CD8-positive, alpha-beta memory T cell (primary cell): ENCODE measurements around the gene THNSL1. TPM values are rescaled to one million over a fixed set of nuclear protein-coding genes. Genes with fewer than 3 reads are reported as not detected.

Experiments
- CTCF ChIA-PET: fragments of 350-600 bp; sonication (Branson Sonifier 250); formaldehyde crosslinking; loops from one replicate; lab custom pipeline; 2021; ENCODE audit warnings: antibody characterized with exemption; lab: Charles Lee
- POLR2A ChIA-PET: fragments of 350-600 bp; sonication (Branson Sonifier 250); formaldehyde crosslinking; loops from one replicate; lab custom pipeline; 2021; ENCODE audit warnings: antibody characterized with exemption; lab: Charles Lee
- DNase-seq, 5 donors: peaks; one replicate each; pipeline versions ENCODE4 v3.0.0 to v3.0.0-alpha.2; 2020 to 2022; ENCODE audit warnings: mixed read lengths in 1 of 5
- H3K27ac ChIP-seq: one replicate; pipeline ENCODE4 v1.7.0; 2013; ENCODE audit warnings: low read depth, mild to moderate bottlenecking, low read length, moderate library complexity
- H3K27me3 ChIP-seq: 2 replicates; pipeline ENCODE4 v1.7.0; 2013; ENCODE audit warnings: low read length, mild to moderate bottlenecking; ENCODE audit not compliant: insufficient read depth, poor library complexity, severe bottlenecking
- H3K36me3 ChIP-seq: 2 replicates; pipeline ENCODE4 v1.7.0; 2013; ENCODE audit warnings: mild to moderate bottlenecking, low read length, moderate library complexity; ENCODE audit not compliant: insufficient read depth
- H3K4me1 ChIP-seq: 2 replicates; pipeline ENCODE4 v1.7.0; 2013; ENCODE audit warnings: mild to moderate bottlenecking, low read length, moderate library complexity; ENCODE audit not compliant: insufficient read depth
- H3K4me3 ChIP-seq: 2 replicates; pipeline ENCODE4 v1.7.0; 2013; ENCODE audit warnings: mild to moderate bottlenecking, low read length
- H3K9me3 ChIP-seq: 2 replicates; pipeline ENCODE4 v1.7.0; 2013; ENCODE audit warnings: mild to moderate bottlenecking, low read length
- H3K27ac Mint-ChIP-seq, 8 donors: one replicate each; pipeline ENCODE4 v1.8.0; 2020 to 2021; ENCODE audit warnings: mixed read lengths in 8 of 8, mild to moderate bottlenecking in 6 of 8, inconsistent platforms in 3 of 8, moderate library complexity in 3 of 8
- H3K27me3 Mint-ChIP-seq, 2 donors: one replicate each; pipeline ENCODE4 v1.8.0; 2020 to 2021; ENCODE audit warnings: mixed read lengths in 2 of 2, mild to moderate bottlenecking in 1 of 2, moderate library complexity in 1 of 2
- H3K36me3 Mint-ChIP-seq, 3 donors: one replicate each; pipeline ENCODE4 v1.8.0; 2020 to 2021; ENCODE audit warnings: mixed read lengths in 3 of 3, inconsistent platforms in 1 of 3, mild to moderate bottlenecking in 1 of 3
- H3K4me1 Mint-ChIP-seq, 3 donors: one replicate each; pipeline ENCODE4 v1.8.0; 2020 to 2021; ENCODE audit warnings: mixed read lengths in 3 of 3, inconsistent platforms in 1 of 3, mild to moderate bottlenecking in 1 of 3
- H3K4me3 Mint-ChIP-seq, 7 donors: one replicate each; pipeline ENCODE4 v1.8.0; 2020 to 2021; ENCODE audit warnings: mixed read lengths in 7 of 7, mild to moderate bottlenecking in 6 of 7, moderate library complexity in 4 of 7, inconsistent platforms in 2 of 7
- H3K9me3 Mint-ChIP-seq, 5 donors: one replicate each; pipeline ENCODE4 v1.8.0; 2020 to 2022; ENCODE audit warnings: mixed read lengths in 5 of 5, mild to moderate bottlenecking in 3 of 5, moderate library complexity in 2 of 5, inconsistent platforms in 1 of 5
- polyA plus RNA-seq: library from polyadenylated mRNA; unstranded; fragments of 300-500 nt; fragmentation: Illumina TruSeq; gene quantifications from one replicate; pipeline ENCODE4 v1.2.3, GENCODE V29; 2021
- total RNA-seq, 2 experiments: library from RNA; stranded (reverse); gene quantifications; one replicate each; pipeline ENCODE4 v1.2.3, GENCODE V29; 2021

THNSL1 gene
- total and polyA plus RNA-seq, 3 experiments from 2014 or later = 4.1 to 10.6 (median 9.5) TPM

- ChIA-PET POLR2A (no interaction called here), CTCF (interaction anchor here (1.1 kb wide), 1 partner anchor 209 kb away, joined by 3 read pairs; no protein-coding TSS in a partner anchor)
- Histone ChIP-seq H3K36me3 (no peaks in the 10 kb centered on the region), H3K27me3 (no peaks in the 10 kb centered on the region), H3K9me3 (no peaks in the 10 kb centered on the region), H3K4me3 (no peak overlapping the region), H3K4me1 (no peaks in the 10 kb centered on the region), H3K27ac (no peak overlapping the region)
- no peak for DNase-seq
- Mint-ChIP-seq H3K27me3 (peaks cover 3 to 6% of the 10 kb centered on the region in 2 donors), H3K9me3 (peaks cover 0 to 3% (median 0%) of the 10 kb centered on the region in 5 donors), H3K4me3 (no peak overlapping the region), H3K4me1 (no peaks in the 10 kb centered on the region), H3K36me3 (peaks cover 3 to 12% (median 4%) of the 10 kb centered on the region in 3 donors), H3K27ac (no peak overlapping the region)
Measured at GRCh38 chr10:25029519-25029918, 13.1 kb downstream of the THNSL1 start.

DNA sequence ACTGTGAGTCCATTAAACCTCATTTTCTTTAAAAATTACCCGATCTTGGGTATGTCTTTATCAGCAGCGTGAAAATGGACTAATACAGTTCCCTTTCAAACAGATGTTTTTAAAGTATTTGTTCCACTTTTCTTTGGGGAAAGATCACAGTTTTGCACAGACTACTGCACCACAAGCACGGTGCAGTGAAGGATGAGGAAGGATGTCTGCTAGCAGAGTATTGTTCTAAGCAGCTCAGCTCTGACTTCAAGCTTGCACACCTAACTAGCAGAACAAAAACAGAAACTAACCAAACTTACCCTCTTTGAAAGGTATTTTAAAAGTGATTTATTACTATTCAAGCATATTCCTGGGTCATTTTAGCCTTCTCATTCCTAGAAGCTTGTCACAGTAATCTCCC, 20.0 kb downstream of the THNSL1 start:
- Histone ChIP-seq H3K4me3 (no peak overlapping the region), H3K27ac (no peak overlapping the region), H3K4me1 (no peaks in the 10 kb centered on the region), H3K27me3 (no peaks in the 10 kb centered on the region), H3K9me3 (no peaks in the 10 kb centered on the region), H3K36me3 (no peaks in the 10 kb centered on the region)
- H3K27ac Mint-ChIP-seq = no peak overlapping the region
- POLR2A ChIA-PET = no interaction called here
- no peak overlapping the region for H3K4me3 Mint-ChIP-seq
- H3K36me3 Mint-ChIP-seq = peaks cover 0 to 3% (median 0%) of the 10 kb centered on the region in 3 donors
- CTCF ChIA-PET = no interaction called here
- peaks cover 0 to 2% (median 0%) of the 10 kb centered on the region in 5 donors for H3K9me3 Mint-ChIP-seq
- H3K27me3 Mint-ChIP-seq = peaks cover 8 to 37% of the 10 kb centered on the region in 2 donors
- DNase-seq = no peak
- H3K4me1 Mint-ChIP-seq = no peaks in the 10 kb centered on the region

DNA sequence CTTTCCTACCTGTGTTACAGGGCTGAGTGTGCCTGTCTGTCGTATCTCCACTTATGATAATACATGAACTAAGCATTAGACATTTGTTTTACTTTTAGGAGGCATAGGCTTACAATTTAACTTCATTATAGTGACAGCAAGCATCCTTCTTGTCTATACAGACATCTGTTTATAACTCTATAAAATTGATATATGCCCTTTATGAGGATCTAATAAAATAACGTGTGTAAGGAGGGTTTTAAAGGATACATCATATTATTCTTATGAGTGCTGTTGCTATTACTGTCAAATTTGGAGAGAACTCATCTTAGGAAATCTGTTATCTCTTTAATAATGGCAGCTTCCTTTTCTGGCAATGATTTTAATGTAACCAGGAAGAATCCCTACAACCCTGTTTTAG, 21.9 kb downstream of the THNSL1 start:
- H3K4me1 ChIP-seq = no peaks in the 10 kb centered on the region
- Mint-ChIP-seq H3K9me3 (peaks cover 0 to 2% (median 0%) of the 10 kb centered on the region in 5 donors), H3K27ac (no peak overlapping the region), H3K36me3 (peaks cover 0 to 3% (median 0%) of the 10 kb centered on the region in 3 donors), H3K27me3 (peaks cover 7 to 39% of the 10 kb centered on the region in 2 donors), H3K4me1 (no peaks in the 10 kb centered on the region), H3K4me3 (no peak overlapping the region)
- ChIA-PET CTCF (interaction anchor here (1.0 kb wide), 1 partner anchor 14 kb away, joined by 3 read pairs; no protein-coding TSS in a partner anchor), POLR2A (no interaction called here)
- H3K9me3 ChIP-seq = no peaks in the 10 kb centered on the region
- H3K4me3 ChIP-seq = no peak overlapping the region
- H3K36me3 ChIP-seq = no peaks in the 10 kb centered on the region
- H3K27ac ChIP-seq = no peak overlapping the region
- no peak for DNase-seq
- no peaks in the 10 kb centered on the region for H3K27me3 ChIP-seq

DNA sequence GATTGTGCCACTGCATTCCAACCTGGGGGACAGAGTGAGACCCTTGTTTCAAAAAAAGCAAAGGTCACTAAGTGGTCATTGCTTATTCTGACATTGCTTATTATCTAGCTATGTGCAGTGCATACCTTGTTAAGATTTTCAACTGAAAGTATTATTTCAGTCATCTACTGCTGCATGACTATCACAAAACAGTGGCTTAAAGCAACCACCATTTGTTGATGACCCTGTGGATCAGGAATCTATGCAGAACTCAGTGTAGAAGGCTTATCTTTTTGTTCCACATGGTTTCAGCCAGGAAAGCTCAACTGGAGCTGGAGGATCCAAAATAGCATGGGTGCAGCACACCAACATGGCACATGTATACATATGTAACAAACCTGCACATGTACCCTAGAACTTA, 23.1 kb downstream of the THNSL1 start:
- no peaks in the 10 kb centered on the region for H3K4me1 Mint-ChIP-seq
- Histone ChIP-seq H3K27ac (no peak overlapping the region), H3K36me3 (no peaks in the 10 kb centered on the region), H3K27me3 (no peaks in the 10 kb centered on the region), H3K9me3 (no peaks in the 10 kb centered on the region), H3K4me1 (no peaks in the 10 kb centered on the region), H3K4me3 (no peak overlapping the region)
- ChIA-PET CTCF (interaction anchor here (1.0 kb wide), 1 partner anchor 15 kb away, joined by 3 read pairs; no protein-coding TSS in a partner anchor), POLR2A (interaction anchor here (0.7 kb wide), 1 partner anchor 59 kb away, joined by 3 read pairs; no protein-coding TSS in a partner anchor)
- H3K9me3 Mint-ChIP-seq = peaks cover 0 to 2% (median 0%) of the 10 kb centered on the region in 5 donors
- peaks cover 13 to 42% of the 10 kb centered on the region in 2 donors for H3K27me3 Mint-ChIP-seq
- no peak overlapping the region for H3K27ac Mint-ChIP-seq
- H3K4me3 Mint-ChIP-seq = no peak overlapping the region
- H3K36me3 Mint-ChIP-seq = peaks cover 0 to 3% (median 0%) of the 10 kb centered on the region in 3 donors
- DNase-seq = no peak

DNA sequence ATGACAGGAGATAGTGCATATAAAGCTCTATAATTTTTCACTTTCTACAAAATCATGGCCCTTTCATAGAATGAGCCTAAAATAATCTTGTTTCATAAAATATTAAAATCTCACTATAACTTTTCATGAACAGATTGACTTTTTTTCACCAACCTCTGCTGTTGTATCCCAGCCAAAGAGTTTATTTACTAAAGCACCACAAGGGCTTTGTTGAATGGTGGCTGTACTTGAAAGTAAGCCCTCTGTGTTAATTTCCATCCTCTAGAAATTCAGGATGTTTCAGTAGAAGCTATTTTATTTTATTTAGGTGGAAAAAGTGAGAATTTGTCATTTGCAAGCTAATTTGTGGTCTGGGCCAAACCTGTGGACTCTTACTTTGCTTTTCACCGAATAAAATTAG, 30.2 kb downstream of the THNSL1 start:
- Histone ChIP-seq H3K27me3 (no peaks in the 10 kb centered on the region), H3K36me3 (no peaks in the 10 kb centered on the region), H3K9me3 (no peaks in the 10 kb centered on the region), H3K27ac (no peak overlapping the region), H3K4me1 (no peaks in the 10 kb centered on the region), H3K4me3 (no peak overlapping the region)
- peaks cover 0 to 2% (median 0%) of the 10 kb centered on the region in 5 donors for H3K9me3 Mint-ChIP-seq
- H3K4me1 Mint-ChIP-seq = no peaks in the 10 kb centered on the region
- CTCF ChIA-PET = interaction anchor here (1.1 to 1.4 kb wide), 2 partner anchors 13 to 34 kb away, joined by 3 read pairs; no protein-coding TSS in a partner anchor
- H3K27ac Mint-ChIP-seq = no peak overlapping the region
- POLR2A ChIA-PET = no interaction called here
- DNase-seq = no peak
- peaks cover 24 to 52% of the 10 kb centered on the region in 2 donors for H3K27me3 Mint-ChIP-seq
- H3K4me3 Mint-ChIP-seq = no peak overlapping the region
- peaks cover 0 to 2% (median 0%) of the 10 kb centered on the region in 3 donors for H3K36me3 Mint-ChIP-seq

DNA sequence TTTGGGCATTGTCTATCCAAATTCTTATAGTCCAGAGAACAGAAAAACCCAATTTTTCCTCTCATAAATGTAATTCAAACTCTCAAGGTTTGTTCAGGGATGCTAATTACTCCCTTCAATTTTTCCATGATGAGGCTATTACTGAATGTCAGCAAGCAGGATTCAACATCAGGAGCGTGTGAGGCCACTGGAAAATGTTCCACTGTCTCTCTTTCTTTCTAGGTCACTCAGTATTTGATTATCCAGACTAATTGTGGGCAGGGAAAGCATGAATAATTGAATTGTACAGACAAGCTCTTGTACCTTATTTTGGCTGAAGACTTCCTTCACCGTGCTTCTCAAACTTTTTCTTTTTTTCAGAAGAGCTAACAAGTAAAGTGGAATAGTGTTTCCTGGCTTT, 30.7 kb downstream of the THNSL1 start:
- no peak overlapping the region for H3K27ac ChIP-seq
- Mint-ChIP-seq H3K27me3 (peaks cover 24 to 52% of the 10 kb centered on the region in 2 donors), H3K4me1 (no peaks in the 10 kb centered on the region), H3K9me3 (peaks cover 0 to 2% (median 0%) of the 10 kb centered on the region in 5 donors), H3K4me3 (no peak overlapping the region), H3K36me3 (peaks cover 0 to 2% (median 0%) of the 10 kb centered on the region in 3 donors), H3K27ac (no peak overlapping the region)
- no peaks in the 10 kb centered on the region for H3K27me3 ChIP-seq
- POLR2A ChIA-PET = no interaction called here
- no peaks in the 10 kb centered on the region for H3K4me1 ChIP-seq
- CTCF ChIA-PET = interaction anchor here (1.1 kb wide), 1 partner anchor 12 kb away, joined by 3 read pairs; no protein-coding TSS in a partner anchor
- H3K4me3 ChIP-seq = no peak overlapping the region
- no peaks in the 10 kb centered on the region for H3K9me3 ChIP-seq
- no peaks in the 10 kb centered on the region for H3K36me3 ChIP-seq
- no peak for DNase-seq

DNA sequence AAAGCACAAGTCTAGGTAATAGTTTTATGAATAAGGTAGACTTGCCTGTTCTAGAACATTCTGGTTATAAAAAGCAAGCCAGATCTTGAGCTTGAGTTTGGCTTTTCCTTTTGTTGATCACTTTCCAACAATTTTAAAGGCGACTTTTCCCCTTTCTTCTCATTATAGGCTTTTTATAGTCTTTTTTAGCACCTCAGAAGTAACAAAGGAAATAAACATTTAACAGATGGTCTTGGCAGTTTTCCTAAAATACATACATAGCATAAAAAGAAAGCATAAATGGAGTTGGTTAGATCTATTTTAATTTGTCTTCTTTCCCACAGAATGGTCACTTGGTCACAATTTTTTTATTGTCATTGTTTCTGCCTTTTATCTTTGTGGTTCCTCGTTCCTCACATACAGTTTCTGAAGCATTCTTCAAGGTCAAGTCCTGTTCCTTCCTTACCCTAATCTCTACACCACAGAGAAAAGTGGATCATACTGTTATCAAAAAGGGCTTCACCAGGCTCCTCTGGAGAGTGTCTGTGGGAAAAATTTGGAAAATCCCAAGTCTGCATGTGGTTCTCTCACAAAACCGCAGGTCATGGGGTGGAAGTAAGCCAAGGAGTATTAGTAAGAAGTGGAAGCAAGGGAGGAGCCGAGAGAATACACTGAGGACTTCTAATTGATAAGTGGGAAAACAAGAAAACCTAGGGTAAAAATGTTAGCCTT, 31.3 kb downstream of the THNSL1 start:
- CTCF ChIA-PET = no interaction called here
- no peaks in the 10 kb centered on the region for H3K27me3 ChIP-seq
- no peak for DNase-seq
- Mint-ChIP-seq H3K36me3 (peaks cover 0 to 2% (median 0%) of the 10 kb centered on the region in 3 donors), H3K27me3 (peaks cover 24 to 52% of the 10 kb centered on the region in 2 donors), H3K4me1 (no peaks in the 10 kb centered on the region), H3K4me3 (no peak overlapping the region), H3K9me3 (peaks cover 0 to 2% (median 0%) of the 10 kb centered on the region in 5 donors), H3K27ac (no peak overlapping the region)
- H3K27ac ChIP-seq = no peak overlapping the region
- H3K36me3 ChIP-seq = no peaks in the 10 kb centered on the region
- POLR2A ChIA-PET = no interaction called here
- no peaks in the 10 kb centered on the region for H3K9me3 ChIP-seq
- no peak overlapping the region for H3K4me3 ChIP-seq
- no peaks in the 10 kb centered on the region for H3K4me1 ChIP-seq

DNA sequence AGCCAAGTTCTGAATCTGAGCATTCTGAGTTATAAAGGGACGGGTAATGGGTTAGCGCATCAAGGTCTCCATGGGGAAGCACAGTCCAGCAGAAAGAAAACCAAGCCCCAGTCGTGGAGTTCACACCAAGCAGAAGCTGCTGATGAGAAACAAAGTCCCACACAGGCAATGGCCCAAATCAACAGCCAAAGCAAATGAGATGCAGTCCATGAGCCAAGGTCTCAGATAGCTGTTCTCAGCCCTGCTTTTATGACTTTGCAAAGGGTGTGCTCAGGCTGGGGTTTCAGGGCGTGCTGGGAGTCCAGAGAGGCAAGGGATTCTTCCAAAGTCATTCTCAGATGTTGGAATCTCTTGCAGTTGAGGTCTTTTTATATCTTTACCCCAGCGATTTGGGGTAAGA, 32.0 kb downstream of the THNSL1 start:
- Histone ChIP-seq H3K27ac (no peak overlapping the region), H3K36me3 (no peaks in the 10 kb centered on the region), H3K4me3 (no peak overlapping the region), H3K4me1 (no peaks in the 10 kb centered on the region), H3K27me3 (no peaks in the 10 kb centered on the region), H3K9me3 (no peaks in the 10 kb centered on the region)
- peak overlapping the region in 1 of 8 donors; percentile 9 for H3K27ac Mint-ChIP-seq
- H3K27me3 Mint-ChIP-seq = peaks cover 24 to 49% of the 10 kb centered on the region in 2 donors
- ChIA-PET CTCF (no interaction called here), POLR2A (no interaction called here)
- no peaks in the 10 kb centered on the region for H3K4me1 Mint-ChIP-seq
- H3K9me3 Mint-ChIP-seq = peaks cover 0 to 2% (median 0%) of the 10 kb centered on the region in 5 donors
- H3K36me3 Mint-ChIP-seq = peaks cover 0 to 2% (median 0%) of the 10 kb centered on the region in 3 donors
- no peak for DNase-seq
- H3K4me3 Mint-ChIP-seq = no peak overlapping the region
